CD4-positive, alpha-beta T cell treated with Interleukin-2 at 100 ng/mL for 4 hours (primary cell): ENCODE data around the gene CDON.
A peak's percentile ranks its signal among the peaks of the same experiment; 100 is the strongest.
"Not testable (repeated sequence)": the region's sequence is repeated elsewhere in the genome, so short reads cannot be mapped to it uniquely, and the experiment has no call there.

Experiments
- DNase-seq: peaks from one replicate; pipeline ENCODE4 v3.0.0-alpha.2; 2020; ENCODE audit warnings: low spot score

Gene CDON

DNA sequence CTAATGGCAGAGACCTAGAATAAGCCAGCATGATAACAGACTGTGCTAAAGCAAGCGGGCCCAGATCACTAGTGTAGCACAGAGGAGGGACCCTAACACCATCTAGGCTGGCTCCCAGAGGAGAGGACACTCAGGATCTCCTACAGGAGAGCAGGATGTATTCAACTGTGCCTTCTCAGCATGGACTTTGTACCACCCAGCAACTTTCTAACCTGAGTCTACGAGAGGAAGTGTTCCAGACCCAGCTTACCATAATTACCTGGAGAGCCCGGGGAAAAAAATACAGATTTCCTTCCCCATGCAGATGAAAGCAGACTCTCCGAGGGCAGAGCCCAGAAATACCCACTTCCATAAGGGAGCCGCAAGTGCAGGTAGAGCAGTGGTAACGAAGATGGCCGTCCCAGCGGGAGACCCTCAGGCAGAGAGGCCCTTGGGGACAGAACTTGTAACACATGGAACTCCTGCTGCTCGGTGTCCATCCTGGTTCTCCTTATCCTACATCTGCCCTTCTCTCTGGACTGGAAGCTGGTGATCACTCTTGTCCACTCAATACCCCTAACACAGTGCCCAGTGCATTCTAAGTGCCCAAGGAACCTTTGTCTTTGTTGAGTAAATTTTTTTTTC is 138.2 kb downstream of the CDON start:
- no peak for DNase-seq

DNA sequence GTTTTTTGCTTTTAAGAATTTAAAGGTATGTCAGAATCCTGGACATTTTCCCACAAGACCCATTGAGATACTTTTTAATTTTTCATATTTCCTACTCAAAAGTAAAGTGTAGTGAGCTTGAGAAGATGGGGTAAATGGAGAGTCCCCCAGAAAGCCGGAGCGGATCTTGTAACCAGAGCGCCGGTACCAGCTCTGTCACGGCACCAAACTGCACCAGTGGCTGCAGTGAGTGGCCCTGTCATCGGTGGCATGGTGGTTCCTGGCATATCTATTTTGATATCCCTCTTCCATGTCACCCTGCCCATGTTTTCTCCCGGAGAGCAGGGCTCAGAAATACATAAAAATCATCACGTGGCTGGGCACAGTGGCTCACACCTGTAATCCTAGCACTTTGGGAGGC is 139.0 kb downstream of the CDON start:
- DNase-seq, result no peak

DNA sequence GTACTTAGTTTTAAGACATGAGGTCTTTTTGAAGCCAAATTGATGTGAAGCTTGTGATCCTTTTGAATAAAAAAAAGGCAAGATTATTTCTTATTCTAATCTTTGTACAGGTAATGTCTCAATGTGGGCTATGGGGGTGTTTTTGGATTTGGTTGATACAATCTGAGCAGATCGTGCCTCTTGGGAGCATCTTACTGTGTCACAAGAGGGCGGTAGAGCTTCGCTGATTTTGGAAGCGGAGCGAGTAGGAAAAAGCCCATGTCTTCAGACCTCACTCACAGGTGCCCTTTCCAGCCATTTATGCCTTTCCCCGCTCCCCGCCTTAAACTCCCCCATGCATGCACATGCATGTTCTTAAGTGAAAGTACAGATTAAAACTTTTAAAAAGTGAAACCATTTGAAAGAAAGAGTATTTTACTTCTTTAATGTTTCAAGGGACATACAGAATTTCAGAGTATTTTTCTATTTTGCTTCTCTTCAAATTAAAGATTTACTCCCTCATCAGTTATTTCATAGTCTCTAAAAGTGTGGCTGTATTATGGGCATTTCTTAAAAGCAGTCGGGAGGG is 139.6 kb downstream of the CDON start:
- peak; percentile 61 for DNase-seq

DNA sequence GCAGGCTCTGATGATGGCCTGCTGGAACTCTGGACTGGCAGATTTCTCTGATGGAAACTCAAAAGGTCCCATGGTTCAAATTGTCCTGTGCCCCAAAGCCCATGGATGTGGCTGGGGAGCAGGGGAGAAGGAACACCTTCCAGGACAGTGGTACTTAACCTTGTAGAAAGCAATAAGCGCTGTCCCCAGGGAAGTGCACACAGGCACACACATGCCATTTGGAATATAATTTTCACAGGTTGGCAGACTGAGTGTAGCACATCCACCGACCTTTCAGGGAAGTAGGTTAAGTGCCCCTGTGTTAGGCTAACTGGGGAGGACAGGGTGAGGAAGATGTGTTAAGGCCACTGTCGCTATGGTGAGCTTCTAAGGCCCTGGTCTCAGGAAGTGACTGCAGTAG is 140.5 kb downstream of the CDON start:
- DNase-seq, result no peak

GRCh38 chr11:125921042-125921441 is 141.6 kb downstream of the CDON start:
- no peak for DNase-seq

GRCh38 chr11:125918140-125918840 is 144.4 kb downstream of the CDON start:
- DNase-seq, result no peak

GRCh38 chr11:125916683-125917347 is 145.9 kb downstream of the CDON start:
- no peak for DNase-seq

DNA sequence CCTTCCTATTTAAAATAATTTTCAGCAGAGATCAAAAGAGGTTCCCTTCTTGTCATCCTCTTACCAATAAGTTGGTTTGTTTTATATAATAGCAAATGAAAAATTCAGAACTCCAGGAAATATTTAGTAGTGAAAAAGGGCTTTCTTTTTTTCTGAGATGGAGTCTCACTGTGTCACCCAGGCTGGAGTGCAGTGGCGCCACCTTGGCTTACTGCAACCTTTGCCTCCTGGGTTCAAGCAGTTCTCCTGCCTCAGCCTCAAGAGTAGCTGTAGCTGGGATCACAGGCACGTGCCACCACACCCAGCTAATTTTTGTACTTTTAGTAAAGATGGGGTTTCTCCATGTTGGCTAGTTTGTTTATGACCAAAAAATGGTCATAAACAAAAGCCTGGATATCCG is 148.1 kb downstream of the CDON start:
- DNase-seq, result not testable (repeated sequence)

GRCh38 chr11:125910226-125910849 is 152.3 kb downstream of the CDON start:
- no peak for DNase-seq
